SK-N-SH (cell line): ENCODE measurements around the gene CBFA2T3. TPM values are rescaled to one million over a fixed set of nuclear protein-coding genes. Genes with fewer than 3 reads are reported as not detected.

Experiments used
- CTCF ChIA-PET: fragments of 300-600, 350-600 bp; formaldehyde crosslinking; extraction: SDS; loops from one replicate; lab custom pipeline; 2021; lab: Yijun Ruan, JAX
- POLR2A ChIA-PET: fragments of 350-600 bp; sonication (Branson Sonifier 250); formaldehyde crosslinking; extraction: SDS; loops from one replicate; lab custom pipeline; 2020; ENCODE audit warnings: antibody characterized with exemption, inconsistent platforms; lab: Yijun Ruan, JAX
- DNase-seq: peaks from one replicate; pipeline ENCODE4 v3.0.0; 2012
- H2AFZ ChIP-seq: fragments of 200-600 bp; sonication (generic); 2 replicates; pipeline ENCODE4 v1.8.1; 2016; ENCODE audit warnings: antibody characterized with exemption, mild to moderate bottlenecking, low read depth
- H3F3A ChIP-seq: fragments of 200-600 bp; sonication (generic); replicated peaks from 2 replicates; pipeline ENCODE3; 2016; ENCODE audit warnings: antibody characterized with exemption, mild to moderate bottlenecking; ENCODE audit not compliant: insufficient read depth
- H3K27ac ChIP-seq, 2 experiments: fragments of 200-500 bp in 1 of 2; fragments of 200-600 bp in 1 of 2; sonication (Bioruptor generic) in 1 of 2; sonication (generic), shearing (Covaris generic) in 1 of 2; 2 replicates each; pipeline versions ENCODE4 v1.5.1 to v1.6.1; 2014 to 2016; ENCODE audit warnings: low read depth in 2 of 2, inconsistent platforms in 1 of 2, low read length in 1 of 2, mild to moderate bottlenecking in 1 of 2, mixed read lengths in 1 of 2
- H3K27me3 ChIP-seq: fragments of 200-600 bp; sonication (generic), shearing (Covaris generic); 2 replicates; pipeline ENCODE4 v1.6.1; 2016; ENCODE audit warnings: mixed run types; ENCODE audit not compliant: insufficient read depth
- H3K36me3 ChIP-seq, 2 experiments: fragments of 200-500 bp in 1 of 2; fragments of 200-600 bp in 1 of 2; sonication (Bioruptor generic) in 1 of 2; sonication (generic) in 1 of 2; replicated peaks in 1 of 2; 2 replicates each; pipeline versions ENCODE3 to v1.5.1; 2014 to 2016; ENCODE audit warnings: low read length in 1 of 2, mild to moderate bottlenecking in 1 of 2; ENCODE audit not compliant: insufficient read depth in 2 of 2, control insufficient read depth in 1 of 2
- H3K4me1 ChIP-seq, 2 experiments: fragments of 200-500 bp in 1 of 2; fragments of 200-600 bp in 1 of 2; sonication (Bioruptor generic) in 1 of 2; sonication (generic), shearing (Covaris generic) in 1 of 2; 2 replicates each; pipeline versions ENCODE4 v1.5.1 to v1.6.1; 2014 to 2016; ENCODE audit warnings: low read depth in 1 of 2, low read length in 1 of 2, mixed run types in 1 of 2; ENCODE audit not compliant: insufficient read depth in 2 of 2, control insufficient read depth in 1 of 2
- H3K4me2 ChIP-seq: fragments of 200-600 bp; sonication (generic), shearing (Covaris generic); 2 replicates; pipeline ENCODE4 v1.6.1; 2017; ENCODE audit warnings: mixed run types
- H3K4me3 ChIP-seq, 2 experiments: fragments of 200-500 bp in 1 of 2; fragments of 200-600 bp in 1 of 2; sonication (Bioruptor generic) in 1 of 2; sonication (generic), shearing (Covaris generic) in 1 of 2; 2 replicates each; pipeline versions ENCODE4 v1.5.1 to v1.8.1; 2014 to 2016; ENCODE audit warnings: low read depth in 2 of 2, inconsistent platforms in 1 of 2, low read length in 1 of 2, mild to moderate bottlenecking in 1 of 2, mixed read lengths in 1 of 2, moderate library complexity in 1 of 2
- H3K79me2 ChIP-seq: fragments of 200-600 bp; sonication (generic); 2 replicates; pipeline ENCODE4 v1.8.1; 2017; ENCODE audit warnings: mild to moderate bottlenecking; ENCODE audit not compliant: insufficient read depth
- H3K9ac ChIP-seq: fragments of 200-600 bp; sonication (generic); 2 replicates; pipeline ENCODE4 v1.6.1; 2017; ENCODE audit warnings: mixed run types
- H3K9me2 ChIP-seq: fragments of 200-600 bp; sonication (generic); 2 replicates; pipeline ENCODE4 v1.6.1; 2017; ENCODE audit warnings: mixed run types
- H3K9me3 ChIP-seq: fragments of 200-600 bp; sonication (generic); 2 replicates; pipeline ENCODE4 v1.6.1; 2017; ENCODE audit warnings: mixed run types, mild to moderate bottlenecking, moderate library complexity
- H4K20me1 ChIP-seq: fragments of 200-600 bp; sonication (generic); 2 replicates; pipeline ENCODE4 v1.6.1; 2017; ENCODE audit warnings: mild to moderate bottlenecking, mixed run types; ENCODE audit not compliant: insufficient read depth
- EZH2phosphoT487 ChIP-seq: fragments of 200-600 bp; sonication (generic); IDR thresholded peaks from 2 replicates; pipeline ENCODE4 v1.6.1; 2017; ENCODE audit warnings: low read depth, mixed run types, mild to moderate bottlenecking, antibody characterized with exemption, moderate library complexity, borderline replicate concordance
- FOXM1 ChIP-seq: IDR thresholded peaks from 2 replicates; pipeline ENCODE4 v1.4.0; 2012; ENCODE audit warnings: low read depth, mild to moderate bottlenecking
- GABPA ChIP-seq: IDR thresholded peaks from 2 replicates; pipeline ENCODE4 v1.4.0; 2012; ENCODE audit warnings: low read depth, mild to moderate bottlenecking
- GATA2 ChIP-seq: sonication (generic); formaldehyde crosslinking; IDR thresholded peaks from 2 replicates; pipeline ENCODE4 v1.5.0; 2020; ENCODE audit warnings: mild to moderate bottlenecking, missing genetic modification reagents
- MXI1 ChIP-seq: IDR thresholded peaks from 2 replicates; pipeline ENCODE4 v1.6.1; 2012; ENCODE audit warnings: mild to moderate bottlenecking, low read depth, low read length, improper control_type of control experiment
- NFIC ChIP-seq: IDR thresholded peaks from 2 replicates; pipeline ENCODE4 v1.4.0; 2012; ENCODE audit warnings: borderline replicate concordance
- PBX3 ChIP-seq: IDR thresholded peaks from 2 replicates; pipeline ENCODE4; 2012
- SIN3A ChIP-seq: IDR thresholded peaks from 2 replicates; pipeline ENCODE4 v1.6.1; 2012; ENCODE audit warnings: low read depth, mild to moderate bottlenecking, low read length, moderate library complexity, borderline replicate concordance
- TAF1 ChIP-seq: IDR thresholded peaks from 2 replicates; pipeline ENCODE4 v1.6.1; 2012; ENCODE audit warnings: low read depth, mild to moderate bottlenecking, low read length, moderate library complexity, borderline replicate concordance
- TCF12 ChIP-seq: IDR thresholded peaks from 2 replicates; pipeline ENCODE4 v1.4.0; 2012
- YY1 ChIP-seq: IDR thresholded peaks from 2 replicates; pipeline ENCODE4 v1.4.0; 2012; ENCODE audit warnings: low read depth, mild to moderate bottlenecking
- WGBS: methylation state at CpG from one replicate; pipeline ENCODE4 v1.1.6; 2017; ENCODE audit warnings: low lambda C conversion rate; 5-methylcytosine and 5-hydroxymethylcytosine counted together
- polyA plus RNA-seq, 3 experiments: library from polyadenylated mRNA; depleted of rRNA; stranded (reverse); fragments of >200 nt; gene quantifications; 2 replicates each; pipeline ENCODE4 v1.2.3, GENCODE V29; 2012

CBFA2T3 gene
- polyA plus RNA-seq, 1 of the 3 experiments (the other 2 are of a cell fraction), result not detected

- H3F3A ChIP-seq, result no peaks in the 10 kb centered on the region
- H4K20me1 ChIP-seq, result no peaks in the 10 kb centered on the region
- no peak overlapping the region for H3K27ac ChIP-seq
- no peaks in the 10 kb centered on the region for H3K9me3 ChIP-seq
- H3K4me2 ChIP-seq, result no peak overlapping the region
- TF ChIP-seq FOXM1 (no peak), TAF1 (no peak), SIN3A (no peak), TCF12 (no peak), MXI1 (no peak), NFIC (no peak), PBX3 (no peak), GATA2 (CRISPR knock-in tag) (no peak)
- no peak for DNase-seq
- H3K9me2 ChIP-seq, result no peaks in the 10 kb centered on the region
- no peaks in the 10 kb centered on the region for H3K4me1 ChIP-seq
- 26% methylated on average over 6 of the region's 33 CpGs for WGBS
- no peak overlapping the region for H3K4me3 ChIP-seq
- H3K36me3 ChIP-seq, result no peaks in the 10 kb centered on the region
- H3K27me3 ChIP-seq, result peaks cover 48% of the 10 kb centered on the region
- no peak overlapping the region for H3K9ac ChIP-seq
- H3K79me2 ChIP-seq, result no peaks in the 10 kb centered on the region
- POLR2A ChIA-PET, result no interaction called here
- CTCF ChIA-PET, result interaction anchor here (0.9 to 2.3 kb wide), 2 partner anchors 13 to 16 kb away, joined by 4 to 11 read pairs; no protein-coding TSS in a partner anchor
- H2AFZ ChIP-seq, result no peak overlapping the region
Measured at GRCh38 chr16:88956546-88957432, 20.2 kb downstream of the CBFA2T3 start.

GRCh38 chr16:88955906-88956305, 21.1 kb downstream of the CBFA2T3 start:
- H3K9me3 ChIP-seq, result no peaks in the 10 kb centered on the region
- 14% methylated on average over 5 of the region's 14 CpGs for WGBS
- CTCF ChIA-PET, result interaction anchor here (2.3 kb wide), 1 partner anchor 12 kb away, joined by 11 read pairs; no protein-coding TSS in a partner anchor

More at GRCh38 chr16:88955906-88956305, 21.1 kb downstream of the CBFA2T3 start:
- Histone ChIP-seq H4K20me1 (no peaks in the 10 kb centered on the region), H3F3A (no peaks in the 10 kb centered on the region), H3K27ac (no peak overlapping the region), H3K27me3 (peaks cover 57% of the 10 kb centered on the region), H3K79me2 (no peaks in the 10 kb centered on the region), H3K36me3 (no peaks in the 10 kb centered on the region), H2AFZ (no peak overlapping the region), H3K4me2 (no peak overlapping the region), H3K4me3 (no peak overlapping the region), H3K9me2 (no peaks in the 10 kb centered on the region), H3K9ac (no peak overlapping the region), H3K4me1 (no peaks in the 10 kb centered on the region)
- TF ChIP-seq EZH2phosphoT487, result no peak
- no peak for TF ChIP-seq GABPA
- no peak for TF ChIP-seq YY1
- POLR2A ChIA-PET, result no interaction called here
- no peak for DNase-seq
